Measurements from ENCODE around the gene GAPDH. TPM values are rescaled to one million over a fixed set of nuclear protein-coding genes. Genes with fewer than 3 reads are reported as not detected.
A peak's percentile ranks its signal among the peaks of the same experiment; 100 is the strongest.

GAPDH gene
- total RNA-seq, 2 donors from 2014 or later, result 4,693 to 5,476 TPM

- peaks cover 71% of the 10 kb centered on the region for H3K36me3 ChIP-seq
- H3K27me3 ChIP-seq, result no peaks in the 10 kb centered on the region
- no peak overlapping the region for H3K27ac ChIP-seq
- H3K4me1 ChIP-seq, result peaks cover 0 to 14% of the 10 kb centered on the region in 2 donors
- TF ChIP-seq CTCF (IDR thresholded peaks at IDR 0.05), result peak; percentile 41 to 76
- DNase-seq (ENCODE audit: low spot score), result no peak
- no peak overlapping the region for H3K4me3 ChIP-seq
- H3K9me3 ChIP-seq, result no peaks in the 10 kb centered on the region
Observed at GRCh38 chr12:6563448-6564050, 29.2 kb downstream of the GAPDH start.

- Histone ChIP-seq H3K27ac (peak overlapping the region in 1 of 2 donors; percentile 91), H3K27me3 (no peaks in the 10 kb centered on the region), H3K4me3 (peak overlapping the region; percentile 71 to 76), H3K36me3 (peaks cover 62% of the 10 kb centered on the region), H3K4me1 (peaks cover 0 to 24% of the 10 kb centered on the region in 2 donors), H3K9me3 (no peaks in the 10 kb centered on the region)
- no peak for DNase-seq (ENCODE audit: low spot score)
- TF ChIP-seq CTCF (IDR thresholded peaks at IDR 0.05), result no peak
Observed at GRCh38 chr12:6567112-6567670, 32.9 kb downstream of the GAPDH start.

GRCh38 chr12:6569312-6569711, 35.0 kb downstream of the GAPDH start:
- no peak for TF ChIP-seq CTCF (IDR thresholded peaks at IDR 0.05)
- Histone ChIP-seq H3K27me3 (no peaks in the 10 kb centered on the region), H3K4me1 (peaks cover 0 to 24% of the 10 kb centered on the region in 2 donors), H3K9me3 (no peaks in the 10 kb centered on the region), H3K27ac (no peak overlapping the region), H3K36me3 (peaks cover 66% of the 10 kb centered on the region), H3K4me3 (no peak overlapping the region)
- no peak for DNase-seq (ENCODE audit: low spot score)

GRCh38 chr12:6569786-6570185, 35.5 kb downstream of the GAPDH start:
- no peak overlapping the region for H3K27ac ChIP-seq

GRCh38 chr12:6570264-6570887, 36.1 kb downstream of the GAPDH start:
- DNase-seq (ENCODE audit: low spot score), result no peak
- no peak overlapping the region for H3K27ac ChIP-seq
- H3K9me3 ChIP-seq, result no peaks in the 10 kb centered on the region

More at GRCh38 chr12:6569786-6570185, 35.5 kb downstream of the GAPDH start:
- Histone ChIP-seq H3K9me3 (no peaks in the 10 kb centered on the region), H3K27me3 (no peaks in the 10 kb centered on the region), H3K4me1 (peaks cover 0 to 24% of the 10 kb centered on the region in 2 donors), H3K36me3 (peaks cover 70% of the 10 kb centered on the region), H3K4me3 (no peak overlapping the region)
- TF ChIP-seq CTCF (IDR thresholded peaks at IDR 0.05), result no peak
- no peak for DNase-seq (ENCODE audit: low spot score)

More at GRCh38 chr12:6570264-6570887, 36.1 kb downstream of the GAPDH start:
- H3K4me1 ChIP-seq, result peaks cover 0 to 24% of the 10 kb centered on the region in 2 donors
- H3K4me3 ChIP-seq, result no peak overlapping the region
- no peaks in the 10 kb centered on the region for H3K27me3 ChIP-seq
- peaks cover 70% of the 10 kb centered on the region for H3K36me3 ChIP-seq
- TF ChIP-seq CTCF (IDR thresholded peaks at IDR 0.05), result peak in 1 of 2 donors; percentile 50

Measured in right atrium auricular region (tissue), 2 donors.